Measurements from ENCODE around the gene ASB6.
A peak's percentile ranks its signal among the peaks of the same experiment; 100 is the strongest.
"Not testable (repeated sequence)": the region's sequence is repeated elsewhere in the genome, so short reads cannot be mapped to it uniquely, and the experiment has no call there.

ASB6 gene

GRCh38 chr9:129643706-129644105, 1.8 kb upstream of the ASB6 start:
- no peak for DNase-seq (ENCODE audit: low spot score)

- no peak for DNase-seq (ENCODE audit: low spot score)
Measured at GRCh38 chr9:129640871-129641749, 841 bp downstream of the ASB6 start.

- no peak for DNase-seq (ENCODE audit: low spot score)
Measured at GRCh38 chr9:129640086-129640870, 1.7 kb downstream of the ASB6 start.

GRCh38 chr9:129639756-129640085, 2.2 kb downstream of the ASB6 start:
- DNase-seq (ENCODE audit: low spot score) = no peak

GRCh38 chr9:129639034-129639630, 2.8 kb downstream of the ASB6 start:
- DNase-seq (ENCODE audit: low spot score) = no peak

GRCh38 chr9:129637673-129638439, 4.1 kb downstream of the ASB6 start:
- no peak for DNase-seq (ENCODE audit: low spot score)

- no peak for DNase-seq (ENCODE audit: low spot score)
Measured at GRCh38 chr9:129637102-129637501, 4.8 kb downstream of the ASB6 start.

- DNase-seq (ENCODE audit: low spot score) = not testable (repeated sequence)
Measured at GRCh38 chr9:129636343-129636742, 5.6 kb downstream of the ASB6 start.

- no peak for DNase-seq (ENCODE audit: low spot score)
Measured at GRCh38 chr9:129635099-129636065, 6.6 kb downstream of the ASB6 start.

- DNase-seq (ENCODE audit: low spot score) = no peak
Measured at GRCh38 chr9:129633848-129634247, 8.1 kb downstream of the ASB6 start.

GRCh38 chr9:129633207-129633606, 8.7 kb downstream of the ASB6 start:
- DNase-seq (ENCODE audit: low spot score) = no peak

GRCh38 chr9:129632460-129632859, 9.5 kb downstream of the ASB6 start:
- no peak for DNase-seq (ENCODE audit: low spot score)

- no peak for DNase-seq (ENCODE audit: low spot score)
Measured at GRCh38 chr9:129631674-129632129, 10.2 kb downstream of the ASB6 start.

- no peak for DNase-seq (ENCODE audit: low spot score)
Measured at GRCh38 chr9:129630967-129631673, 10.8 kb downstream of the ASB6 start.

- DNase-seq (ENCODE audit: low spot score) = no peak
Measured at GRCh38 chr9:129629251-129629820, 12.6 kb downstream of the ASB6 start.

- DNase-seq (ENCODE audit: low spot score) = no peak
Measured at GRCh38 chr9:129628709-129629108, 13.2 kb downstream of the ASB6 start.

- DNase-seq (ENCODE audit: low spot score) = no peak
Measured at GRCh38 chr9:129627556-129628440, 14.2 kb downstream of the ASB6 start.

GRCh38 chr9:129626625-129627284, 15.2 kb downstream of the ASB6 start:
- peak; percentile 28 for DNase-seq (ENCODE audit: low spot score)
